Thoracic aorta (tissue), 2 donors: Measurements from ENCODE around the gene AGPAT3. TPM values are rescaled to one million over a fixed set of nuclear protein-coding genes. Genes with fewer than 3 reads are reported as not detected.

Experiments
- ATAC-seq: fragments of 150-250 bp; one replicate; pipeline ENCODE4 v1.8.0; 2017; ENCODE audit warnings: low read depth; ENCODE audit not compliant: insufficient number of reproducible peaks, low FRiP score
- DNase-seq: peaks from one replicate; pipeline ENCODE4 v3.0.0-alpha.2; 2020; ENCODE audit warnings: low spot score
- H3K27ac ChIP-seq, 2 donors: fragments of 200-600 bp; sonication (generic); 1 replicate in 1 of 2; 2 replicates in 1 of 2; pipeline ENCODE4 v1.5.1; 2016; ENCODE audit warnings: mild to moderate bottlenecking in 2 of 2, moderate library complexity in 2 of 2
- H3K27me3 ChIP-seq: fragments of 200-600 bp; sonication (generic); replicated peaks from 2 replicates; pipeline ENCODE4 v1.6.0; 2016; ENCODE audit warnings: mild to moderate bottlenecking; ENCODE audit not compliant: insufficient read depth
- H3K36me3 ChIP-seq: fragments of 200-600 bp; sonication (generic); one replicate; pipeline ENCODE4 v1.5.1; 2016
- H3K4me1 ChIP-seq, 2 donors: fragments of 200-600 bp; sonication (generic); 1 replicate in 1 of 2; 2 replicates in 1 of 2; pipeline versions ENCODE4 v1.5.1 to v1.6.0; 2016; ENCODE audit warnings: low read depth in 2 of 2, mild to moderate bottlenecking in 1 of 2; ENCODE audit not compliant: control insufficient read depth in 1 of 2
- H3K4me3 ChIP-seq: fragments of 200-600 bp; sonication (generic); 2 replicates; pipeline ENCODE4 v1.5.1; 2016; ENCODE audit warnings: mild to moderate bottlenecking
- H3K9me3 ChIP-seq: fragments of 200-600 bp; sonication (generic); 2 replicates; pipeline ENCODE4 v1.5.1; 2016
- CTCF ChIP-seq: fragments of 200-600 bp; sonication (generic); IDR thresholded peaks from one replicate; pipeline ENCODE4 v1.5.1; 2019; ENCODE audit warnings: antibody characterized with exemption
- total RNA-seq, 2 donors: library from RNA; depleted of rRNA; stranded (reverse); fragments of >200 nt; gene quantifications; one replicate each; pipeline versions ENCODE4 v1.1.0 to v1.2.3, GENCODE V29; 2016

The AGPAT3 gene
- total RNA-seq, 2 donors from 2014 or later: 32.8 to 37.9 TPM

GRCh38 chr21:43951911-43952703 lies 87.1 kb downstream of the AGPAT3 start:
- Histone ChIP-seq H3K27me3 (no peaks in the 10 kb centered on the region), H3K4me3 (no peak overlapping the region), H3K27ac (no peak overlapping the region), H3K4me1 (no peaks in the 10 kb centered on the region), H3K9me3 (peaks cover 8% of the 10 kb centered on the region), H3K36me3 (peaks cover 9% of the 10 kb centered on the region)
- no peak for DNase-seq
- ATAC-seq: no peak
- TF ChIP-seq CTCF: no peak

- peaks cover 4% of the 10 kb centered on the region for H3K36me3 ChIP-seq
- no peaks in the 10 kb centered on the region for H3K4me1 ChIP-seq
- H3K27ac ChIP-seq: no peak overlapping the region
- peaks cover 7% of the 10 kb centered on the region for H3K9me3 ChIP-seq
- TF ChIP-seq CTCF: no peak
- no peak overlapping the region for H3K4me3 ChIP-seq
- DNase-seq: no peak
- no peak for ATAC-seq
- no peaks in the 10 kb centered on the region for H3K27me3 ChIP-seq
Measured at GRCh38 chr21:43953021-43953420, 88.0 kb downstream of the AGPAT3 start.

GRCh38 chr21:43954042-43954441 lies 89.0 kb downstream of the AGPAT3 start:
- no peak for DNase-seq
- H3K4me1 ChIP-seq: no peaks in the 10 kb centered on the region
- no peaks in the 10 kb centered on the region for H3K27me3 ChIP-seq
- no peak overlapping the region for H3K27ac ChIP-seq
- H3K9me3 ChIP-seq: peaks cover 4% of the 10 kb centered on the region
- no peak for ATAC-seq
- no peaks in the 10 kb centered on the region for H3K36me3 ChIP-seq
- no peak for TF ChIP-seq CTCF
- H3K4me3 ChIP-seq: no peak overlapping the region

GRCh38 chr21:43954896-43955295 lies 89.9 kb downstream of the AGPAT3 start:
- Histone ChIP-seq H3K27me3 (no peaks in the 10 kb centered on the region), H3K36me3 (peaks cover 5% of the 10 kb centered on the region), H3K4me1 (no peaks in the 10 kb centered on the region), H3K9me3 (no peaks in the 10 kb centered on the region), H3K27ac (no peak overlapping the region), H3K4me3 (no peak overlapping the region)
- no peak for ATAC-seq
- no peak for DNase-seq
- no peak for TF ChIP-seq CTCF

- DNase-seq: no peak
- no peak for TF ChIP-seq CTCF
- no peaks in the 10 kb centered on the region for H3K27me3 ChIP-seq
Measured at GRCh38 chr21:43956019-43956669, 91.1 kb downstream of the AGPAT3 start.

More at GRCh38 chr21:43956019-43956669, 91.1 kb downstream of the AGPAT3 start:
- Histone ChIP-seq H3K27ac (no peak overlapping the region), H3K4me1 (no peaks in the 10 kb centered on the region), H3K9me3 (no peaks in the 10 kb centered on the region), H3K4me3 (no peak overlapping the region), H3K36me3 (peaks cover 16% of the 10 kb centered on the region)
- no peak for ATAC-seq
